CD4-positive, alpha-beta memory T cell (primary cell): ENCODE results near the gene DNAH9. TPM values are rescaled to one million over a fixed set of nuclear protein-coding genes. Genes with fewer than 3 reads are reported as not detected.

Source experiments
- CTCF ChIA-PET: fragments of 350-600 bp; sonication (Branson Sonifier 250); formaldehyde crosslinking; loops from one replicate; lab custom pipeline; 2021; ENCODE audit warnings: inconsistent platforms; ENCODE audit not compliant: partially characterized antibody; lab: Charles Lee
- POLR2A ChIA-PET: fragments of 350-600 bp; sonication (Branson Sonifier 250); formaldehyde crosslinking; loops from one replicate; lab custom pipeline; 2021; ENCODE audit not compliant: partially characterized antibody; lab: Charles Lee
- DNase-seq, 5 donors: peaks; one replicate each; pipeline versions ENCODE4 v3.0.0 to v3.0.0-alpha.2; 2020 to 2022; ENCODE audit warnings: mixed read lengths in 1 of 5
- H3K27ac ChIP-seq: one replicate; pipeline ENCODE4 v1.7.0; 2013; ENCODE audit warnings: low read depth, low read length
- H3K27me3 ChIP-seq: 2 replicates; pipeline ENCODE4 v1.7.0; 2013; ENCODE audit warnings: mild to moderate bottlenecking, low read length, moderate library complexity; ENCODE audit not compliant: insufficient read depth
- H3K36me3 ChIP-seq: 2 replicates; pipeline ENCODE4 v1.7.0; 2013; ENCODE audit warnings: mild to moderate bottlenecking, low read length, moderate library complexity; ENCODE audit not compliant: insufficient read depth
- H3K4me1 ChIP-seq: 2 replicates; pipeline ENCODE4 v1.7.0; 2013; ENCODE audit warnings: mild to moderate bottlenecking, low read length, moderate library complexity; ENCODE audit not compliant: insufficient read depth
- H3K4me3 ChIP-seq, 2 donors: one replicate each; pipeline ENCODE4 v1.7.0; 2013; ENCODE audit warnings: low read length in 2 of 2, mild to moderate bottlenecking in 1 of 2
- H3K9me3 ChIP-seq, 2 donors: one replicate each; pipeline ENCODE4 v1.7.0; 2013; ENCODE audit warnings: low read length in 2 of 2, control low read depth in 1 of 2; ENCODE audit not compliant: control insufficient read depth in 1 of 2
- H3K27ac Mint-ChIP-seq, 7 donors: one replicate each; pipeline ENCODE4 v1.8.0; 2020 to 2021; ENCODE audit warnings: mixed read lengths in 7 of 7, mild to moderate bottlenecking in 6 of 7, inconsistent platforms in 3 of 7, moderate library complexity in 3 of 7
- H3K27me3 Mint-ChIP-seq, 2 donors: one replicate each; pipeline ENCODE4 v1.8.0; 2020 to 2021; ENCODE audit warnings: mixed read lengths in 2 of 2
- H3K36me3 Mint-ChIP-seq, 2 donors: one replicate each; pipeline ENCODE4 v1.8.0; 2020 to 2021; ENCODE audit warnings: mixed read lengths in 2 of 2, inconsistent platforms in 1 of 2, mild to moderate bottlenecking in 1 of 2
- H3K4me1 Mint-ChIP-seq, 4 donors: one replicate each; pipeline ENCODE4 v1.8.0; 2020 to 2021; ENCODE audit warnings: mixed read lengths in 4 of 4, mild to moderate bottlenecking in 1 of 4
- H3K4me3 Mint-ChIP-seq, 8 donors: one replicate each; pipeline ENCODE4 v1.8.0; 2020 to 2021; ENCODE audit warnings: mixed read lengths in 8 of 8, mild to moderate bottlenecking in 7 of 8, moderate library complexity in 6 of 8, inconsistent platforms in 3 of 8
- H3K9me3 Mint-ChIP-seq, 8 donors: one replicate each; pipeline ENCODE4 v1.8.0; 2020 to 2021; ENCODE audit warnings: mixed read lengths in 8 of 8, mild to moderate bottlenecking in 5 of 8, inconsistent platforms in 3 of 8, moderate library complexity in 1 of 8
- intact Hi-C: fragments of 100-400 bp; cut with micrococcal nuclease; formaldehyde crosslinking; loops from one replicate; pipeline ENCODE4 v1.15.1; 2023
- polyA plus RNA-seq, 2 donors: library from polyadenylated mRNA; unstranded; fragments of 300-500 nt; fragmentation: Illumina TruSeq; gene quantifications; one replicate each; pipeline ENCODE4 v1.2.3, GENCODE V29; 2021
- total RNA-seq, 2 experiments: library from RNA; stranded (reverse); gene quantifications; one replicate each; pipeline ENCODE4 v1.2.3, GENCODE V29; 2021

The DNAH9 gene
- total and polyA plus RNA-seq, 4 experiments from 2014 or later = not detected

DNA sequence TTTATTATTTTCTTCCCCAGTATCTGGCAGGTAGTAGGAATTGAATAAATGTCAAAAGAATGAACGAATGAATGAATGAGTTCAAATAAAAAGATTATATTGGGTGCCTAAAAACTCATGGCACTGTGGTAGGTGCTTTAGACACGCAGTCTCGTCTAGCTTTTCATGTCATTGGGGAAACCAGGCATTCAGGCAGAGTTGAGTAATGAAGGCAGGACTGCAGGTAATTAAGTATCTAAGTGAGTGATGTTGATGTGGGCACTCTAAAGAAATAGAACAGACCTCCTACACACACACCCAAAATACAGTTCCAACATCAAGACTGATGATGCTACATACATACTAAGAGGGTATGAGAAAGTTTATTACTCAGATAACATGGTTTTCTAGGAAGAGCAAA lies 302.4 kb downstream of the DNAH9 start:
- POLR2A ChIA-PET = no interaction called here
- no peaks in the 10 kb centered on the region for H3K36me3 ChIP-seq
- no peaks in the 10 kb centered on the region for H3K9me3 ChIP-seq

DNA sequence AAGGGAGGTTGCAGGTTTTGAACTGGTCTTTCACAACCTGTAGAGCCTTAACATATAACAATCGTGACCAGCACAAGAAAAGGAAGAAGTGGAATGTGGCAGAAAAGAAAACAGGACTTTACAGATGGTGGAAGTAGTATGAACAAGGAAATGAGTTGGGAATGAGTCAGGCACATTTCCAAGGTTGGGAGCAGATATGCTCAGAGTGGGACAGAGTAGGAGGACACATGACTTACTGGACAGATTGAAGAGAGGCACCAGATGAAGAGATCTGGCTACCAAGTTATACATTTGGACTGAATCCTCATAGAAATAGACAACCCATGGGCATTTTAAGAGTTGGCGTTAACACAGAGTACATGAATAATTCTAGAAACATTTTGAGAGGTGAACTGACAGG lies 303.7 kb downstream of the DNAH9 start:
- DNase-seq = no peak
- H3K36me3 Mint-ChIP-seq = no peaks in the 10 kb centered on the region
- peaks cover 0 to 6% (median 0%) of the 10 kb centered on the region in 8 donors for H3K9me3 Mint-ChIP-seq
- Histone ChIP-seq H3K4me3 (no peak overlapping the region), H3K9me3 (no peaks in the 10 kb centered on the region), H3K4me1 (no peaks in the 10 kb centered on the region), H3K27ac (no peak overlapping the region), H3K36me3 (no peaks in the 10 kb centered on the region), H3K27me3 (no peaks in the 10 kb centered on the region)
- H3K27ac Mint-ChIP-seq = no peak overlapping the region
- intact Hi-C loops = no loop called here
- H3K4me1 Mint-ChIP-seq = no peaks in the 10 kb centered on the region
- H3K4me3 Mint-ChIP-seq = no peak overlapping the region
- CTCF ChIA-PET = no interaction called here
- H3K27me3 Mint-ChIP-seq = peaks cover 2% of the 10 kb centered on the region in 2 donors
- POLR2A ChIA-PET = no interaction called here

More for the DNA sequence above, 302.4 kb downstream of the DNAH9 start:
- Mint-ChIP-seq H3K4me1 (no peaks in the 10 kb centered on the region), H3K4me3 (no peak overlapping the region), H3K9me3 (peaks cover 0 to 6% (median 0%) of the 10 kb centered on the region in 8 donors), H3K36me3 (no peaks in the 10 kb centered on the region), H3K27ac (no peak overlapping the region), H3K27me3 (peaks cover 2% of the 10 kb centered on the region in 2 donors)
- no peak for DNase-seq
- Histone ChIP-seq H3K27ac (no peak overlapping the region), H3K4me1 (no peaks in the 10 kb centered on the region), H3K4me3 (no peak overlapping the region), H3K27me3 (no peaks in the 10 kb centered on the region)
- intact Hi-C loops = no loop called here
- CTCF ChIA-PET = no interaction called here

DNA sequence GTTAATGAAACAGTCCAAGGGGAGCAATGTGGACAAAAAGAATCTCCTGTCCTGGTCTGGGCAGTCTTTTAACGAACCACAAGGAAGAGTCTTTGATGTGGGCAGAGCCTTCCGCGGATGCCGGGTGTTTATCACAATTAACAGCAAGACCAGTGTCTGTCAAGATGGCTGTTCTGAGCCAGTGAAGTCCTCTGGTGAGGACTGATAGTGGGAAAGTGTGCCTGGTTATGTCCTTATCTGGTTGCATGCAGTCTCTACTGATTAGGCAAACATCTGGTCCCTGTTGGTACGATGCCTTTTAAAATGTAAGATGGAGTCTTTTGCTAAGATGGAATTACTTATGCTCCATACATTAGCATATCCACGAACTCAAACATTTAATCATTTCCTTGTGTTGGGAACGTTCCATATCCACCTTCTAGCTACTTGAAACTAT lies 310.5 kb downstream of the DNAH9 start:
- ChIA-PET CTCF (no interaction called here), POLR2A (no interaction called here)
- H3K4me1 ChIP-seq = no peaks in the 10 kb centered on the region
- no peaks in the 10 kb centered on the region for H3K27me3 Mint-ChIP-seq
- H3K36me3 ChIP-seq = no peaks in the 10 kb centered on the region
- DNase-seq = no peak
- no peaks in the 10 kb centered on the region for H3K36me3 Mint-ChIP-seq
- H3K27ac ChIP-seq = no peak overlapping the region
- intact Hi-C loops = no loop called here
- no peak overlapping the region for H3K27ac Mint-ChIP-seq
- H3K9me3 Mint-ChIP-seq = peaks cover 3 to 19% (median 9%) of the 10 kb centered on the region in 8 donors
- H3K4me1 Mint-ChIP-seq = no peaks in the 10 kb centered on the region
- no peak overlapping the region for H3K4me3 Mint-ChIP-seq
- H3K4me3 ChIP-seq = no peak overlapping the region
- no peaks in the 10 kb centered on the region for H3K9me3 ChIP-seq
- H3K27me3 ChIP-seq = no peaks in the 10 kb centered on the region

DNA sequence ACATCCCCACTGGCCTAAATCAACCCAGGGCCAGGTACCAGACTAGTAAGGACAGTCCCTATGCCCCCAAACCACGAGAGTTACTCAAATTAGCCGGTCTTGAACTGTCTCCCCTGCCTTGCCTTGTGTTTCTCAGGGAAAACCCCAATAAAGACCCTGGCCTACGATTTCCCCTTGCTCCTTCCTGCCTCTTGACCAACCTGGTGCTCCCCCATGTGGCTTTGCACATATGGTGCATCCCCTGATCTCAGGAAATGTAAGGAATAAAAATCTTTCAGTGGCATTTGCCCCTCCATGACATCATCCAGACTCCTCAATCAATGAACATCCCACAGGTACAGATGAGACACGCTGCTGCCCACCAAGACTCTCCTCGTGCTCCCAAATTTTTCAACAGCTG lies 311.1 kb downstream of the DNAH9 start:
- Mint-ChIP-seq H3K27me3 (no peaks in the 10 kb centered on the region), H3K27ac (no peak overlapping the region), H3K4me1 (no peaks in the 10 kb centered on the region), H3K4me3 (no peak overlapping the region), H3K36me3 (no peaks in the 10 kb centered on the region), H3K9me3 (peaks cover 3 to 19% (median 8%) of the 10 kb centered on the region in 8 donors)
- intact Hi-C loops = no loop called here
- CTCF ChIA-PET = no interaction called here
- H3K4me1 ChIP-seq = no peaks in the 10 kb centered on the region
- H3K4me3 ChIP-seq = no peak overlapping the region
- no peak for DNase-seq
- H3K27ac ChIP-seq = no peak overlapping the region
- POLR2A ChIA-PET = no interaction called here
- no peaks in the 10 kb centered on the region for H3K36me3 ChIP-seq
- no peaks in the 10 kb centered on the region for H3K9me3 ChIP-seq
- no peaks in the 10 kb centered on the region for H3K27me3 ChIP-seq

DNA sequence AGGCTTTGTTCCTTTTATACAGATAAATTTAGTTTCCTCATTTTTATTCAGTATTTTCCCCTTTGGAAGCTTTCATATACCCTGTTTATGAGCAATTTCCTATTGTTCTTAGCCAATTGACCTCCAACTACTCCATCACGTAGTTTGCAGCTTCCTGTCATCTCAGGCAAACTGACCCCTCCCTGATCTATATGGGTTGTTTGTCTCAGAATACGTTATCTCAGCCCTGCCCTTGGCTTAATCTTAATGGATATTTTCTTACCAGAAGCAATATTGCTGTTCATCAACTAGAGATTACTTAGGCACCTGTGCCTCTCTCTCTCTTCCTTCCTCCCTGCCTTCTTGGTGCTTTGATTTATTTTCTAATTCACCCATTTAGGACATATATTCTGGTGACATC lies 317.8 kb downstream of the DNAH9 start:
- intact Hi-C loops = no loop called here
- Histone ChIP-seq H3K36me3 (no peaks in the 10 kb centered on the region), H3K27ac (no peak overlapping the region), H3K27me3 (no peaks in the 10 kb centered on the region), H3K4me1 (no peaks in the 10 kb centered on the region), H3K4me3 (no peak overlapping the region), H3K9me3 (no peaks in the 10 kb centered on the region)
- POLR2A ChIA-PET = no interaction called here
- DNase-seq = no peak
- Mint-ChIP-seq H3K36me3 (no peaks in the 10 kb centered on the region), H3K27ac (no peak overlapping the region), H3K4me3 (no peak overlapping the region), H3K9me3 (peaks cover 0 to 24% (median 11%) of the 10 kb centered on the region in 8 donors), H3K4me1 (no peaks in the 10 kb centered on the region), H3K27me3 (peaks cover 2 to 14% of the 10 kb centered on the region in 2 donors)
- CTCF ChIA-PET = no interaction called here

DNA sequence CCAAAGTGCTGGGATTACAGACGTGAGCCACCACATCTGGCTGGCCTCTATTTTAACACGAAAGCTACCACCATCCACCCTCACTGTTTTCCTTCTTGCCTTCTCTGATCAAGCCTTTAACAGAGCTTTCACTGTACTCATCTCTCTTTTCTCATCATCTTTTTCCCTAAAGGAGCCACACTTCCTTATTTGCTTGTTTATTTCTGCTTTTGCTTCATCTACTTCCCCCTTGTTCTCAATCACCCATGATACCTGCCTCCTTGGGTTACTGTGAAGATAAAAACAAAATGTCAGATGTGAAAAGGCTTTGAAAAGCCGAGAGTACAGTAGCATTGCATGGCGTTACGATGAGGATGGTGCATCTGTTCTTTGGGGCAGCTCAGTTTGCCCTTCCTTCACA lies 319.1 kb downstream of the DNAH9 start:
- CTCF ChIA-PET = no interaction called here

DNA sequence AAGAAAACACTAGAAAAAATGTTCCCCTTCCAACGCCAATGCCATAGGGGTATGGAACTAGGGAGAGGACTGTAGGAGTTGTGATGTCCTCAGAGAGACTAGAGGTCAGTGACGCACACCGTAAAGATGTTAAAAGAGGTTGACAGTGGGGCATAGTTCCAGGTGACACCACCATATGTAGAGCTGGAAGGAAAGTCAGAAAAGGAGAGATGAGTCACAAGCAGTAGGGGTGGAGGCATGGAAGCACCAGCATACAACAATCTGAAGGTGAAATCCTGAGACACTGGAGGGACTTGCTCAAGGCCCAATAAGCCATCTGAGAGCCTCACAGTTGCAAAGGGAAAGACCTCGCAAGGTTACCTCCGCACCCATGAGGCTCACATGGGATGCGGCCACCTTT lies 323.0 kb downstream of the DNAH9 start:
- Mint-ChIP-seq H3K9me3 (peaks cover 0 to 12% (median under 1%) of the 10 kb centered on the region in 8 donors), H3K4me1 (peaks cover 0 to 1% (median 0%) of the 10 kb centered on the region in 4 donors), H3K27ac (peak overlapping the region in 1 of 7 donors; percentile 53), H3K27me3 (peaks cover 2 to 13% of the 10 kb centered on the region in 2 donors), H3K36me3 (no peaks in the 10 kb centered on the region), H3K4me3 (peak overlapping the region in 1 of 8 donors; percentile 12)
- H3K4me3 ChIP-seq = no peak overlapping the region
- ChIA-PET CTCF (no interaction called here), POLR2A (no interaction called here)
- no peaks in the 10 kb centered on the region for H3K27me3 ChIP-seq
- DNase-seq = no peak
- intact Hi-C loops = no loop called here
- no peak overlapping the region for H3K27ac ChIP-seq
- no peaks in the 10 kb centered on the region for H3K36me3 ChIP-seq
- no peaks in the 10 kb centered on the region for H3K4me1 ChIP-seq
- H3K9me3 ChIP-seq = no peaks in the 10 kb centered on the region

More for the DNA sequence above, 319.1 kb downstream of the DNAH9 start:
- no peak overlapping the region for H3K4me3 Mint-ChIP-seq
- DNase-seq = no peak
- intact Hi-C loops = no loop called here
- H3K27ac Mint-ChIP-seq = no peak overlapping the region
- Histone ChIP-seq H3K9me3 (no peaks in the 10 kb centered on the region), H3K4me1 (no peaks in the 10 kb centered on the region), H3K27ac (no peak overlapping the region), H3K36me3 (no peaks in the 10 kb centered on the region), H3K4me3 (no peak overlapping the region), H3K27me3 (no peaks in the 10 kb centered on the region)
- POLR2A ChIA-PET = no interaction called here
- H3K27me3 Mint-ChIP-seq = peaks cover 2 to 14% of the 10 kb centered on the region in 2 donors
- no peaks in the 10 kb centered on the region for H3K4me1 Mint-ChIP-seq
- peaks cover 0 to 11% (median 3%) of the 10 kb centered on the region in 8 donors for H3K9me3 Mint-ChIP-seq
- H3K36me3 Mint-ChIP-seq = no peaks in the 10 kb centered on the region

DNA sequence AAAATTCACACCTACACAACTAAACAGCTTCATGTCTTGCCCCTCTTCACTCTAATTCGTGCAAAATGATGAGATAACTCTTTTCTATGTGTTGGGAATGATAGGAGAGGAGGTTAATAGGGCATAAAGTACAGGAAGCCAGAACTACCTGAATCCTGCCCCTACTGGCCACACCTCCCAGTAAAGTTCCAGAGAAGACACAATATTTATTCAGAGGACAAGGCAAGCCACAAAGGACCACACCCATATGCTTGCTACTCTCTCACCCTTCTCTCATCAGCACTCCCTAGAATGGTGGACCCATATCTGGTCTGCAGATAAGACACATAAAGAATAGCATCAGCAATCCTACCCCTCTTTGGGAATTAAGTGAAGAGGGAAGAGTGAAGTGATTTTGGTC lies 324.4 kb downstream of the DNAH9 start:
- ChIA-PET CTCF (no interaction called here), POLR2A (no interaction called here)
- no peaks in the 10 kb centered on the region for H3K4me1 ChIP-seq
- peaks cover 0 to 6% of the 10 kb centered on the region in 2 donors for H3K27me3 Mint-ChIP-seq
- H3K9me3 Mint-ChIP-seq = peaks cover 0 to 17% (median 4%) of the 10 kb centered on the region in 8 donors
- H3K4me3 ChIP-seq = no peak overlapping the region
- H3K36me3 ChIP-seq = no peaks in the 10 kb centered on the region
- no peaks in the 10 kb centered on the region for H3K9me3 ChIP-seq
- H3K4me1 Mint-ChIP-seq = peaks cover 0 to 1% (median 0%) of the 10 kb centered on the region in 4 donors
- intact Hi-C loops = no loop called here
- no peak overlapping the region for H3K4me3 Mint-ChIP-seq
- no peaks in the 10 kb centered on the region for H3K36me3 Mint-ChIP-seq
- H3K27me3 ChIP-seq = peaks cover 3% of the 10 kb centered on the region
- no peak for DNase-seq
- no peak overlapping the region for H3K27ac Mint-ChIP-seq
- H3K27ac ChIP-seq = no peak overlapping the region
